Kidney (tissue), 14 donors: ENCODE data around the gene YJU2. TPM values are rescaled to one million over a fixed set of nuclear protein-coding genes. Genes with fewer than 3 reads are reported as not detected.
"Not testable (repeated sequence)": the region's sequence is repeated elsewhere in the genome, so short reads cannot be mapped to it uniquely, and the experiment has no call there.

Experiments used
- DNase-seq, 5 donors: peaks; one replicate each; pipeline ENCODE4 v3.0.0-alpha.2; 2013 to 2020
- FAIRE-seq: peaks from 2 replicates; lab custom pipeline; 2012; peaks lifted over from hg19 to GRCh38; lab: Jason Lieb, UNC
- H3K27ac ChIP-seq, 2 donors: one replicate each; pipeline ENCODE4 v1.7.0; 2013; ENCODE audit warnings: low read depth in 2 of 2, low read length in 2 of 2, inconsistent platforms in 1 of 2
- H3K27me3 ChIP-seq: one replicate; pipeline ENCODE4 v1.7.1; 2013; ENCODE audit warnings: low read length, inconsistent platforms; ENCODE audit not compliant: control insufficient read depth, insufficient read depth
- H3K36me3 ChIP-seq, 3 donors: one replicate each; pipeline versions ENCODE4 v1.7.0 to v1.7.1; 2013; ENCODE audit warnings: low read length in 3 of 3, control low read depth in 1 of 3, inconsistent platforms in 1 of 3; ENCODE audit not compliant: insufficient read depth in 3 of 3, control insufficient read depth in 2 of 3
- H3K4me1 ChIP-seq, 3 donors: one replicate each; pipeline versions ENCODE4 v1.7.0 to v1.7.1; 2013; ENCODE audit warnings: low read length in 3 of 3, inconsistent platforms in 1 of 3, low read depth in 1 of 3; ENCODE audit not compliant: control insufficient read depth in 2 of 3, insufficient read depth in 2 of 3
- H3K4me3 ChIP-seq, 3 donors: one replicate each; pipeline versions ENCODE4 v1.7.0 to v1.8.1; 2013; ENCODE audit warnings: low read length in 3 of 3, control low read depth in 1 of 3, inconsistent platforms in 1 of 3
- H3K9ac ChIP-seq, 3 donors: one replicate each; pipeline versions ENCODE4 v1.7.0 to v1.7.1; 2013; ENCODE audit warnings: low read length in 3 of 3, control low read depth in 1 of 3, inconsistent platforms in 1 of 3
- H3K9me3 ChIP-seq, 3 donors: one replicate each; pipeline versions ENCODE4 v1.7.0 to v1.7.1; 2013; ENCODE audit warnings: low read length in 3 of 3, control low read depth in 1 of 3, inconsistent platforms in 1 of 3; ENCODE audit not compliant: control insufficient read depth in 2 of 3, insufficient read depth in 1 of 3
- intact Hi-C: fragments of 100-400 bp; cut with DNase I; formaldehyde crosslinking; loops from one replicate; pipeline ENCODE4 v1.11.1; 2022
- polyA plus RNA-seq: library from polyadenylated mRNA; stranded (reverse); fragments of 350-450 nt; fragmentation: Illumina TruSeq; extraction: RNeasy Lipid Tissue Mini Kit (QIAGEN cat#74804); gene quantifications from one replicate; pipeline ENCODE4 v1.2.3, GENCODE V29; 2014; ENCODE audit warnings: low read depth, low replicate concordance; ENCODE audit not compliant: insufficient read depth
- total RNA-seq: library from RNA; stranded (reverse); fragmentation: NEBNext Ultra II Directional; extraction: Animal tissue kit (Norgen Biotek cat#: 25700); gene quantifications from one replicate; pipeline ENCODE4 v1.2.1, GENCODE V29; 2021
- TF ChIP-seq, protein P1 (sequence below): IDR thresholded peaks from 3 replicates; pipeline ENCODE4 v1.5.1; 2012; ENCODE audit warnings: mild to moderate bottlenecking, moderate library complexity, borderline replicate concordance; ENCODE audit not compliant: insufficient read depth; ENCODE audit errors: extremely low read depth
- donor health status: control.
- donor health status: control.
- donor health status: control.
- donor health status: control.
- donor health status: control.
- donor health status: DM: yes; HTN: yes; CAD: no.
- donor health status: Normal renal cell carcinoma (clear cell type).

YJU2 gene
- total and polyA plus RNA-seq, 2 donors from 2014 or later: 22.5 to 26.0 TPM

DNA sequence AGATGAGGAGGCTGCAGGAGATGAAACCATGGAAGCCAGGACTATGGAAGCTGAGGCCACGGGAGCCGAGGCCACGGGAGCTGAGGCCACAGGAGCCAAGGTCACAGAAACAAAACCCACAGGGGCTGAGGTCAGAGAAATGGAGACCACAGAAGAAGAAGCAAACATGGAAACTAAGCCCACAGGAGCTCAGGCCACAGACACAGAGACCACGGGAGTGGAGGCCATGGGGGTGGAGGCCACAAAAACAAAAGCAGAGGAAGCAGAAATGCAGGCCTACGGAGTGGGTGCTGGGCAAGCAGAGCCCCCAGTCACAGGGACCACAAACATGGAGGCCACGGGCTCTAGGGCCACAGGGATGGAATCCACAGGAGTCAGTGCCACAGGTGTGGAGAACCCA is 30.0 kb upstream of the YJU2 start:
- no peaks in the 10 kb centered on the region for H3K36me3 ChIP-seq
- DNase-seq: no peak
- H3K9me3 ChIP-seq: no peaks in the 10 kb centered on the region
- FAIRE-seq: no peak
- intact Hi-C loops: no loop called here
- H3K4me3 ChIP-seq: no peak overlapping the region
- no peak overlapping the region for H3K27ac ChIP-seq
- no peaks in the 10 kb centered on the region for H3K27me3 ChIP-seq
- no peaks in the 10 kb centered on the region for H3K4me1 ChIP-seq
- H3K9ac ChIP-seq: no peak overlapping the region
- TF ChIP-seq, protein P1, sequence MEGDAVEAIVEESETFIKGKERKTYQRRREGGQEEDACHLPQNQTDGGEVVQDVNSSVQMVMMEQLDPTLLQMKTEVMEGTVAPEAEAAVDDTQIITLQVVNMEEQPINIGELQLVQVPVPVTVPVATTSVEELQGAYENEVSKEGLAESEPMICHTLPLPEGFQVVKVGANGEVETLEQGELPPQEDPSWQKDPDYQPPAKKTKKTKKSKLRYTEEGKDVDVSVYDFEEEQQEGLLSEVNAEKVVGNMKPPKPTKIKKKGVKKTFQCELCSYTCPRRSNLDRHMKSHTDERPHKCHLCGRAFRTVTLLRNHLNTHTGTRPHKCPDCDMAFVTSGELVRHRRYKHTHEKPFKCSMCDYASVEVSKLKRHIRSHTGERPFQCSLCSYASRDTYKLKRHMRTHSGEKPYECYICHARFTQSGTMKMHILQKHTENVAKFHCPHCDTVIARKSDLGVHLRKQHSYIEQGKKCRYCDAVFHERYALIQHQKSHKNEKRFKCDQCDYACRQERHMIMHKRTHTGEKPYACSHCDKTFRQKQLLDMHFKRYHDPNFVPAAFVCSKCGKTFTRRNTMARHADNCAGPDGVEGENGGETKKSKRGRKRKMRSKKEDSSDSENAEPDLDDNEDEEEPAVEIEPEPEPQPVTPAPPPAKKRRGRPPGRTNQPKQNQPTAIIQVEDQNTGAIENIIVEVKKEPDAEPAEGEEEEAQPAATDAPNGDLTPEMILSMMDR: no peak

DNA sequence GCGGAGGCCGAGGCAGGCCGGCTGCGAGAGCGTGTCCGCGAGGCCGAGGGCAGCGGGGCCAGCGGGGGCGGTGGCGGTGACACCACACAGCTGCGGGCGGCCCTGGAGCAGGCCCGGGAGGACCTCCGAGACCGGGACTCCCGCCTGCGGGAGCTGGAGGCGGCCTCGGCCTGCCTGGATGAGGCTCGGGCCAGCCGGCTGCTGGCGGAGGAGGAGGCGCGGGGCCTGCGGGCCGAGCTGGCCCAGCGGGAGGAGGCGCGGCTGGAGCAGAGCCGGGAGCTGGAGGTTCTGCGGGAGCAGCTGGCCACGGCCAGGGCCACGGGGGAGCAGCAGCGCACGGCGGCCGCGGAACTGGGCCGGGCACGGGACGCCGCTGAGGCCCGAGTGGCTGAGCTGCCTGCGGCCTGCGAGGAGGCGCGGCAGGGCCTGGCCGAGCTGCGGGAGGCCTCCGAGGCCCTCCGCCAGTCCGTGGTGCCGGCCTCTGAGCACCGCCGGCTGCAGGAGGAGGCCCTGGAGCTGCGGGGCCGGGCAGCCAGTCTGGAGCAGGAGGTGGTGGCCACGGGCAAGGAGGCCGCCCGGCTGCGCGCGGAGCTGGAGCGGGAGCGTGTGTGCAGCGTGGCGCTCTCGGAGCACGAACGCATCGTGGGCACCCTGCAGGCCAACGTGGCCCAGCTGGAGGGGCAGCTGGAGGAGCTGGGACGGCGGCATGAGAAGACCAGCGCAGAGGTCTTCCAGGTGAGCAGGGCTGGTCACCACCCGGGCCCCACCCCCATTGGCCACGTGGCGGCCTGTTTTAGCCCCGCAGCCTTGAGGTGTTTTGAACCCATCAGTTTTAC is 29.2 kb upstream of the YJU2 start:
- no peak overlapping the region for H3K4me3 ChIP-seq
- FAIRE-seq (no peak), DNase-seq (no peak)
- no peak overlapping the region for H3K9ac ChIP-seq
- no peaks in the 10 kb centered on the region for H3K27me3 ChIP-seq
- H3K27ac ChIP-seq: no peak overlapping the region
- TF ChIP-seq, protein P1: no peak
- no peaks in the 10 kb centered on the region for H3K9me3 ChIP-seq
- no peaks in the 10 kb centered on the region for H3K4me1 ChIP-seq
- no peaks in the 10 kb centered on the region for H3K36me3 ChIP-seq
- intact Hi-C loops: no loop called here

DNA sequence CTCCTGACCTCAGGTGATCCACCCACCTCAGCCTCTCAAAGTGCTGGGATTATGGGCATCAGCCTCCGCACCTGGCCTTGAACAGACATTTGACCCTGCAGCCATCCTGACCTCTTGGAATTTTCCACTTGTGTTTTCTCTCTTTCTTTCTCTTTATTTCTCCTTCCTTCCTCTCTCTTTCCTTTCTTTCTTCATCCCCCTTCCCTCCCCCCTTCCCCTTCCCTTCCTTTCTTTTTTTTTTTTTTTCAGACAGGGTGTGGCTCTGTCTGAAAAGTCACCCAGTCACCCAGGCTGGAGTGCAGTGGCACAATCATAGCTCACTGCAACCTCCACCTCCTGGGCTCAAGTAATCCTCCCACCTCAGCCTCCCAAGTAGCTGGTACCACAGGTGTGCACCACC is 28.4 kb upstream of the YJU2 start:
- DNase-seq, H3K27me3 ChIP-seq, H3K4me1 ChIP-seq, intact Hi-C loops, H3K27ac ChIP-seq, H3K4me3 ChIP-seq, FAIRE-seq, H3K9ac ChIP-seq, H3K36me3 ChIP-seq, H3K9me3 ChIP-seq: not testable (repeated sequence)

DNA sequence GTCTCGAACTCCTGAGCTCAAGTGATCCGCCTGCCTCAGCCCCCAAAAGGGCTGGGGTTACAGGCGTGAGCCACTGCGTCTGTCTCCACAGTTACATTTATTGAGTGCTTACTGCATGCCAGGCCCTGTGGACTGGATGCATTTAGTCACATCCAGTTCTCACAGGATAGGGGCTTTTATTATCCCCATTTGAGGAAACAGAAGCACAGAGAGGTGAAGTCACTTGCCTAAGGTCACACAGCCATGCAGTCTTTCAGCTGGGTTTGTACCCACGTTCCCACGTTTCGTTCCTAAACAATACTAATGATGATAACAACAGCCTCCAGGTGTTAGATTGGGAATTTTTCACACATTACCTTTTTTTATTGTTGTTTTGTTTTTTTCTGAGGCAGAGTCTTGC is 26.7 kb upstream of the YJU2 start:
- no peak for DNase-seq
- Histone ChIP-seq H3K9ac (no peak overlapping the region), H3K4me1 (no peaks in the 10 kb centered on the region), H3K36me3 (no peaks in the 10 kb centered on the region), H3K27me3 (no peaks in the 10 kb centered on the region), H3K4me3 (no peak overlapping the region), H3K9me3 (no peaks in the 10 kb centered on the region), H3K27ac (no peak overlapping the region)
- no peak for FAIRE-seq
- TF ChIP-seq, protein P1: no peak
- intact Hi-C loops: no loop called here
